ENCODE results near the gene CARD10. TPM values are rescaled to one million over a fixed set of nuclear protein-coding genes. Genes with fewer than 3 reads are reported as not detected.

Gene CARD10
- total RNA-seq, 1 experiment from 2014 or later, result 26.5 TPM

GRCh38 chr22:37461961-37462360, 57.3 kb downstream of the CARD10 start:
- DNase-seq, result no peak
- Histone ChIP-seq H3K27me3 (replicated peaks; ENCODE audit: control insufficient read depth, insufficient read depth, low read length) (no peaks in the 10 kb centered on the region), H3K9me3 (no peaks in the 10 kb centered on the region), H3K36me3 (ENCODE audit: control insufficient read depth, insufficient read depth, low read length) (no peaks in the 10 kb centered on the region), H3K4me1 (peaks cover 6% of the 10 kb centered on the region; the same call in 1 of the 2 replicates), H3K4me3 (ENCODE audit: low read depth, low read length) (no peak overlapping the region)
- CTCF ChIA-PET, result interaction anchor here (0.5 kb wide), 1 partner anchor 49 kb away, joined by 3 read pairs; no protein-coding TSS in a partner anchor
- TF ChIP-seq CTCF (IDR thresholded peaks at IDR 0.05; ENCODE audit: insufficient read depth in 1 of 2, low read depth in 1 of 2, low read length in 1 of 2, severe bottlenecking in 1 of 2, unreplicated experiment in 1 of 2), result no peak
- intact Hi-C loops (cut with micrococcal nuclease; ENCODE audit: unreplicated experiment), result no loop called here
- Mint-ChIP-seq H3K27me3 (ENCODE audit: insufficient read depth, unreplicated experiment) (no peaks in the 10 kb centered on the region), H3K36me3 (ENCODE audit: insufficient read depth, unreplicated experiment) (no peaks in the 10 kb centered on the region), H3K4me1 (ENCODE audit: low read depth, unreplicated experiment) (peaks cover 7% of the 10 kb centered on the region), H3K27ac (ENCODE audit: unreplicated experiment) (no peak overlapping the region), H3K9me3 (ENCODE audit: unreplicated experiment) (no peaks in the 10 kb centered on the region), H3K4me3 (ENCODE audit: unreplicated experiment) (no peak overlapping the region)
- BruUV-seq (replicated peaks), result no TSS peak
- POLR2A ChIA-PET, result no interaction called here

GRCh38 chr22:37460684-37461083, 58.5 kb downstream of the CARD10 start:
- DNase-seq, result no peak
- Histone ChIP-seq H3K4me3 (ENCODE audit: low read depth, low read length) (no peak overlapping the region), H3K9me3 (no peaks in the 10 kb centered on the region), H3K4me1 (peaks cover 17% of the 10 kb centered on the region), H3K36me3 (ENCODE audit: control insufficient read depth, insufficient read depth, low read length) (no peaks in the 10 kb centered on the region), H3K27me3 (replicated peaks; ENCODE audit: control insufficient read depth, insufficient read depth, low read length) (no peaks in the 10 kb centered on the region)
- no peaks in the 10 kb centered on the region for H3K27me3 Mint-ChIP-seq (ENCODE audit: insufficient read depth, unreplicated experiment)
- H3K4me1 Mint-ChIP-seq (ENCODE audit: low read depth, unreplicated experiment), result peaks cover 19% of the 10 kb centered on the region
- H3K27ac Mint-ChIP-seq (ENCODE audit: unreplicated experiment), result no peak overlapping the region
- no peaks in the 10 kb centered on the region for H3K9me3 Mint-ChIP-seq (ENCODE audit: unreplicated experiment)
- POLR2A ChIA-PET, result no interaction called here
- intact Hi-C loops (cut with micrococcal nuclease; ENCODE audit: unreplicated experiment), result no loop called here
- no TSS peak for BruUV-seq (replicated peaks)
- CTCF ChIA-PET, result interaction anchor here (1.0 kb wide), 1 partner anchor 143 kb away, joined by 3 read pairs; no protein-coding TSS in a partner anchor
- no peak for TF ChIP-seq CTCF (IDR thresholded peaks at IDR 0.05; ENCODE audit: insufficient read depth in 1 of 2, low read depth in 1 of 2, low read length in 1 of 2, severe bottlenecking in 1 of 2, unreplicated experiment in 1 of 2)
- H3K4me3 Mint-ChIP-seq (ENCODE audit: unreplicated experiment), result no peak overlapping the region
- no peaks in the 10 kb centered on the region for H3K36me3 Mint-ChIP-seq (ENCODE audit: insufficient read depth, unreplicated experiment)

GRCh38 chr22:37459206-37459605, 60.0 kb downstream of the CARD10 start:
- Mint-ChIP-seq H3K9me3 (ENCODE audit: unreplicated experiment) (no peaks in the 10 kb centered on the region), H3K4me1 (ENCODE audit: low read depth, unreplicated experiment) (peaks cover 33% of the 10 kb centered on the region), H3K36me3 (ENCODE audit: insufficient read depth, unreplicated experiment) (peaks cover 11% of the 10 kb centered on the region), H3K27ac (ENCODE audit: unreplicated experiment) (no peak overlapping the region), H3K4me3 (ENCODE audit: unreplicated experiment) (no peak overlapping the region), H3K27me3 (ENCODE audit: insufficient read depth, unreplicated experiment) (no peaks in the 10 kb centered on the region)
- Histone ChIP-seq H3K36me3 (ENCODE audit: control insufficient read depth, insufficient read depth, low read length) (no peaks in the 10 kb centered on the region), H3K4me1 (peaks cover 32% of the 10 kb centered on the region), H3K4me3 (ENCODE audit: low read depth, low read length) (no peak overlapping the region), H3K9me3 (no peaks in the 10 kb centered on the region), H3K27me3 (replicated peaks; ENCODE audit: control insufficient read depth, insufficient read depth, low read length) (no peaks in the 10 kb centered on the region)
- TF ChIP-seq CTCF (IDR thresholded peaks at IDR 0.05; ENCODE audit: insufficient read depth in 1 of 2, low read depth in 1 of 2, low read length in 1 of 2, severe bottlenecking in 1 of 2, unreplicated experiment in 1 of 2), result no peak
- ChIA-PET POLR2A (no interaction called here), CTCF (interaction anchor here (0.6 to 5.2 kb wide), 3 partner anchors 14 to 142 kb away, joined by 3 to 49 read pairs (median 5); no protein-coding TSS in a partner anchor)
- BruUV-seq (replicated peaks), result no TSS peak
- no peak for DNase-seq
- intact Hi-C loops (cut with micrococcal nuclease; ENCODE audit: unreplicated experiment), result loop anchor here (5.0 to 10.0 kb wide), 3 partner anchors 192 to 384 kb away; no protein-coding TSS in a partner anchor
